ENCODE measurements around the gene PIWIL1.

Gene PIWIL1

GRCh38 chr12:130334399-130334798 lies 3.3 kb upstream of the PIWIL1 start:
- Histone ChIP-seq H3K4me2 (no peak overlapping the region), H3K36me3 (no peaks in the 10 kb centered on the region), H3K27me3 (peaks cover 0 to 11% (median 0%) of the 10 kb centered on the region in 11 experiments; a peak in 5 of 22 replicates), H3K4me1 (peaks cover 0 to 9% (median 0%) of the 10 kb centered on the region in 10 experiments; a peak in 2 of 20 replicates), H3K4me3 (no peak overlapping the region), H3K9me3 (replicated peaks in 1 of 11) (peaks cover 0 to 6% (median 0%) of the 10 kb centered on the region in 11 experiments; a peak in 3 of 22 replicates), H3K27ac (no peak overlapping the region), H3K9ac (no peak overlapping the region), H4K20me1 (no peaks in the 10 kb centered on the region)
- peak in 5 of 11 experiments; percentile 19 to 75 (median 34); a peak in 5 of 22 replicates for TF ChIP-seq Cebpa-rat (IDR thresholded peaks at IDR 0.05)

- H3K9me3 ChIP-seq (replicated peaks in 1 of 11): peaks cover 0 to 8% (median 0%) of the 10 kb centered on the region in 11 experiments; a peak in 3 of 22 replicates
- H3K36me3 ChIP-seq: no peaks in the 10 kb centered on the region
- no peaks in the 10 kb centered on the region for H4K20me1 ChIP-seq
- H3K4me2 ChIP-seq: no peak overlapping the region
- no peak overlapping the region for H3K9ac ChIP-seq
- H3K27me3 ChIP-seq: peaks cover 0 to 11% (median 0%) of the 10 kb centered on the region in 11 experiments; a peak in 5 of 22 replicates
- H3K4me3 ChIP-seq: no peak overlapping the region
- H3K27ac ChIP-seq: no peak overlapping the region
- peaks cover 0 to 9% (median 2%) of the 10 kb centered on the region in 10 experiments; a peak in 4 of 20 replicates for H3K4me1 ChIP-seq
- TF ChIP-seq Cebpa-rat (IDR thresholded peaks at IDR 0.05): no peak
These were observed 2.8 kb upstream of the PIWIL1 start for GRCh38 chr12:130334937-130335336.

- H3K27ac ChIP-seq: no peak overlapping the region
- H3K36me3 ChIP-seq: no peaks in the 10 kb centered on the region
- peaks cover 0 to 9% (median 6%) of the 10 kb centered on the region in 10 experiments; a peak in 7 of 20 replicates for H3K4me1 ChIP-seq
- TF ChIP-seq Cebpa-rat (IDR thresholded peaks at IDR 0.05): no peak
- H3K9me3 ChIP-seq (replicated peaks in 1 of 11): peaks cover 0 to 8% (median under 1%) of the 10 kb centered on the region in 11 experiments; a peak in 4 of 22 replicates
- no peaks in the 10 kb centered on the region for H4K20me1 ChIP-seq
- H3K27me3 ChIP-seq: peaks cover 0 to 11% (median 0%) of the 10 kb centered on the region in 11 experiments; a peak in 5 of 22 replicates
- H3K4me3 ChIP-seq: no peak overlapping the region
- H3K4me2 ChIP-seq: no peak overlapping the region
- no peak overlapping the region for H3K9ac ChIP-seq
These were observed 1.9 kb upstream of the PIWIL1 start for GRCh38 chr12:130335517-130336392.

- H3K36me3 ChIP-seq: no peaks in the 10 kb centered on the region
- H3K9ac ChIP-seq: no peak overlapping the region
- peaks cover 0 to 12% (median 7%) of the 10 kb centered on the region in 11 experiments; a peak in 7 of 22 replicates for H3K9me3 ChIP-seq (replicated peaks in 1 of 11)
- H4K20me1 ChIP-seq: no peaks in the 10 kb centered on the region
- no peak for TF ChIP-seq Cebpa-rat (IDR thresholded peaks at IDR 0.05)
- no peak overlapping the region for H3K4me3 ChIP-seq
- peaks cover 0 to 11% (median 0%) of the 10 kb centered on the region in 11 experiments; a peak in 5 of 22 replicates for H3K27me3 ChIP-seq
- H3K4me2 ChIP-seq: no peak overlapping the region
- H3K4me1 ChIP-seq: peaks cover 0 to 9% (median 6%) of the 10 kb centered on the region in 10 experiments; a peak in 7 of 20 replicates
- H3K27ac ChIP-seq: no peak overlapping the region
These were observed 782 bp upstream of the PIWIL1 start for GRCh38 chr12:130336723-130337487.

- no peak overlapping the region for H3K4me3 ChIP-seq
- H4K20me1 ChIP-seq: no peaks in the 10 kb centered on the region
- peaks cover 0 to 7% (median 2%) of the 10 kb centered on the region in 10 experiments; a peak in 5 of 20 replicates for H3K4me1 ChIP-seq
- H3K9me3 ChIP-seq (replicated peaks in 1 of 11): peaks cover 0 to 17% (median 7%) of the 10 kb centered on the region in 11 experiments; a peak in 7 of 22 replicates
- no peak overlapping the region for H3K27ac ChIP-seq
- H3K9ac ChIP-seq: no peak overlapping the region
- H3K4me2 ChIP-seq: no peak overlapping the region
- TF ChIP-seq Cebpa-rat (IDR thresholded peaks at IDR 0.05): no peak
- H3K27me3 ChIP-seq: peaks cover 0 to 11% (median 0%) of the 10 kb centered on the region in 11 experiments; a peak in 5 of 22 replicates
- no peaks in the 10 kb centered on the region for H3K36me3 ChIP-seq
These were observed 1.3 kb downstream of the PIWIL1 start for GRCh38 chr12:130338794-130339601.

GRCh38 chr12:130339951-130340350 lies 2.3 kb downstream of the PIWIL1 start:
- Histone ChIP-seq H3K4me3 (no peak overlapping the region), H3K4me2 (0 out of 22 replicates have a peak overlapping the region, but pooled peaks of 2 of the 11 experiments have one; percentile 12 to 40), H3K27ac (no peak overlapping the region)

GRCh38 chr12:130342442-130342841 lies 4.8 kb downstream of the PIWIL1 start:
- TF ChIP-seq Cebpa-rat (IDR thresholded peaks at IDR 0.05): no peak
- Histone ChIP-seq H3K4me3 (no peak overlapping the region), H3K9ac (no peak overlapping the region), H3K27me3 (no peaks in the 10 kb centered on the region), H3K4me1 (peaks cover 0 to 7% (median 2%) of the 10 kb centered on the region in 10 experiments; a peak in 5 of 20 replicates), H3K9me3 (replicated peaks in 1 of 11) (peaks cover 0 to 17% (median 7%) of the 10 kb centered on the region in 11 experiments; a peak in 7 of 22 replicates), H4K20me1 (no peaks in the 10 kb centered on the region), H3K27ac (no peak overlapping the region), H3K4me2 (no peak overlapping the region), H3K36me3 (no peaks in the 10 kb centered on the region)

More at GRCh38 chr12:130339951-130340350, 2.3 kb downstream of the PIWIL1 start:
- H3K9ac ChIP-seq: no peak overlapping the region
- peaks cover 0 to 5% (median 0%) of the 10 kb centered on the region in 11 experiments; a peak in 4 of 22 replicates for H3K27me3 ChIP-seq
- peaks cover 0 to 7% (median 2%) of the 10 kb centered on the region in 10 experiments; a peak in 5 of 20 replicates for H3K4me1 ChIP-seq
- peaks cover 0 to 17% (median 7%) of the 10 kb centered on the region in 11 experiments; a peak in 7 of 22 replicates for H3K9me3 ChIP-seq (replicated peaks in 1 of 11)
- no peaks in the 10 kb centered on the region for H4K20me1 ChIP-seq
- no peak for TF ChIP-seq Cebpa-rat (IDR thresholded peaks at IDR 0.05)
- H3K36me3 ChIP-seq: no peaks in the 10 kb centered on the region

GRCh38 chr12:130342842-130343241 lies 5.2 kb downstream of the PIWIL1 start:
- Histone ChIP-seq H3K27me3 (no peaks in the 10 kb centered on the region), H3K4me1 (peaks cover 0 to 7% (median 2%) of the 10 kb centered on the region in 10 experiments; a peak in 5 of 20 replicates), H3K4me3 (no peak overlapping the region), H3K9ac (no peak overlapping the region), H3K27ac (no peak overlapping the region), H3K4me2 (no peak overlapping the region), H3K36me3 (no peaks in the 10 kb centered on the region), H4K20me1 (no peaks in the 10 kb centered on the region), H3K9me3 (replicated peaks in 1 of 11) (peaks cover 0 to 17% (median 7%) of the 10 kb centered on the region in 11 experiments; a peak in 7 of 22 replicates)
- no peak for TF ChIP-seq Cebpa-rat (IDR thresholded peaks at IDR 0.05)

All from BLaER1 treated with 17β-estradiol and CSF1 and Interleukin-3, amounts not matched to agents 10 nM and 100 nM (cell line).